SJSA1 (cell line): ENCODE data around the gene OLR1. TPM values are rescaled to one million over a fixed set of nuclear protein-coding genes. Genes with fewer than 3 reads are reported as not detected.
"Not testable (repeated sequence)": the region's sequence is repeated elsewhere in the genome, so short reads cannot be mapped to it uniquely, and the experiment has no call there.

Source experiments
- DNase-seq, 2 experiments: peaks; one replicate each; pipeline ENCODE4 v3.0.0-alpha.2; 2015 to 2020; ENCODE audit warnings: low spot score in 2 of 2, low read depth in 1 of 2
- H3K27ac ChIP-seq: fragments of 250-450 bp; sonication (Bioruptor Pico); 2 replicates; pipeline ENCODE4 v1.5.1; 2020; ENCODE audit warnings: mild to moderate bottlenecking, moderate library complexity
- H3K27me3 ChIP-seq: fragments of 250-450 bp; sonication (Bioruptor Pico); replicated peaks from 2 replicates; pipeline ENCODE4 v1.5.1; 2020; ENCODE audit warnings: mild to moderate bottlenecking, moderate library complexity
- H3K36me3 ChIP-seq: fragments of 250-450 bp; sonication (Bioruptor Pico); 2 replicates; pipeline ENCODE4 v1.5.1; 2020; ENCODE audit warnings: mild to moderate bottlenecking
- H3K4me1 ChIP-seq: fragments of 250-450 bp; sonication (Bioruptor Pico); replicated peaks from 2 replicates; pipeline ENCODE4 v1.6.1; 2021; ENCODE audit warnings: mild to moderate bottlenecking
- H3K4me3 ChIP-seq: fragments of 250-450 bp; sonication (Bioruptor Pico); 2 replicates; pipeline ENCODE4 v1.5.1; 2020; ENCODE audit warnings: mild to moderate bottlenecking
- H3K9me3 ChIP-seq: fragments of 250-450 bp; sonication (Bioruptor Pico); replicated peaks from 2 replicates; pipeline ENCODE4 v1.5.1; 2020; ENCODE audit warnings: mild to moderate bottlenecking
- total RNA-seq: library from RNA; depleted of rRNA; stranded (reverse); fragments of >200 nt; shearing (Covaris generic); gene quantifications from 2 replicates; pipeline ENCODE4 v1.2.3, GENCODE V29; 2014; rRNA removed

The OLR1 gene
- total RNA-seq, result 18.2 and 32.4 TPM in 2 replicates

- Histone ChIP-seq H3K4me1 (peaks cover 41% of the 10 kb centered on the region), H3K27ac (no peak within 1 kb of the TSS), H3K27me3 (no peaks in the 10 kb centered on the region), H3K9me3 (no peaks in the 10 kb centered on the region), H3K36me3 (no peaks in the 10 kb centered on the region), H3K4me3 (no peak within 1 kb of the TSS)
- DNase-seq, result no peak
Measured at GRCh38 chr12:10171973-10172728, at the start of gene OLR1. OLR1 (minus strand) TSS chr12:10172132; CDS start chr12:10172077, 55 bp downstream.

GRCh38 chr12:10220398-10221077, 48.6 kb upstream of the OLR1 start:
- Histone ChIP-seq H3K4me3 (no peak overlapping the region), H3K27ac (no peak overlapping the region), H3K36me3 (peaks cover 60% of the 10 kb centered on the region), H3K27me3 (no peaks in the 10 kb centered on the region), H3K9me3 (no peaks in the 10 kb centered on the region), H3K4me1 (no peaks in the 10 kb centered on the region)
- no peak for DNase-seq

- no peak for DNase-seq
- H3K27ac ChIP-seq, result no peak overlapping the region
- H3K9me3 ChIP-seq, result no peaks in the 10 kb centered on the region
- no peak overlapping the region for H3K4me3 ChIP-seq
- H3K4me1 ChIP-seq, result peaks cover 14% of the 10 kb centered on the region; the same call in 1 of the 2 replicates
- H3K36me3 ChIP-seq, result peaks cover 46% of the 10 kb centered on the region
- no peaks in the 10 kb centered on the region for H3K27me3 ChIP-seq
Measured at GRCh38 chr12:10218021-10218420, 46.1 kb upstream of the OLR1 start.

- peaks cover 27% of the 10 kb centered on the region for H3K36me3 ChIP-seq
- not testable (repeated sequence) for H3K27ac ChIP-seq, H3K4me3 ChIP-seq
Measured at GRCh38 chr12:10215946-10216345, 44.0 kb upstream of the OLR1 start.

GRCh38 chr12:10215436-10215835, 43.5 kb upstream of the OLR1 start:
- H3K4me1 ChIP-seq, result peaks cover 14% of the 10 kb centered on the region; the same call in 1 of the 2 replicates
- no peaks in the 10 kb centered on the region for H3K9me3 ChIP-seq
- H3K27me3 ChIP-seq, result no peaks in the 10 kb centered on the region
- peaks cover 22% of the 10 kb centered on the region for H3K36me3 ChIP-seq
- no peak overlapping the region for H3K4me3 ChIP-seq
- no peak overlapping the region for H3K27ac ChIP-seq
- no peak for DNase-seq

More at GRCh38 chr12:10215946-10216345, 44.0 kb upstream of the OLR1 start:
- peaks cover 14% of the 10 kb centered on the region; the same call in 1 of the 2 replicates for H3K4me1 ChIP-seq
- not testable (repeated sequence) for H3K9me3 ChIP-seq, H3K27me3 ChIP-seq, DNase-seq

- Histone ChIP-seq H3K4me1 (peaks cover 14% of the 10 kb centered on the region; the same call in 1 of the 2 replicates), H3K27me3 (no peaks in the 10 kb centered on the region), H3K27ac (peak overlapping the region; percentile 97), H3K36me3 (peaks cover 16% of the 10 kb centered on the region; the same call in 1 of the 2 replicates), H3K9me3 (no peaks in the 10 kb centered on the region), H3K4me3 (peak overlapping the region; percentile 69)
- DNase-seq, result no peak
Measured at GRCh38 chr12:10214895-10215267, 42.9 kb upstream of the OLR1 start.

- Histone ChIP-seq H3K4me3 (peak overlapping the region; percentile 69), H3K27me3 (no peaks in the 10 kb centered on the region), H3K4me1 (peaks cover 14% of the 10 kb centered on the region; the same call in 1 of the 2 replicates), H3K9me3 (no peaks in the 10 kb centered on the region), H3K36me3 (peaks cover 11% of the 10 kb centered on the region; the same call in 1 of the 2 replicates), H3K27ac (peak overlapping the region; percentile 97)
- DNase-seq, result peak in 1 of 2 experiments; percentile 58
Measured at GRCh38 chr12:10214136-10214894, 42.4 kb upstream of the OLR1 start.

- H3K27ac ChIP-seq, result peak overlapping the region; percentile 97
- peak; percentile 71 to 74 for DNase-seq
- peaks cover 14% of the 10 kb centered on the region; the same call in 1 of the 2 replicates for H3K4me1 ChIP-seq
- H3K36me3 ChIP-seq, result peaks cover 10% of the 10 kb centered on the region; the same call in 1 of the 2 replicates
- H3K27me3 ChIP-seq, result no peaks in the 10 kb centered on the region
- no peaks in the 10 kb centered on the region for H3K9me3 ChIP-seq
- peak overlapping the region; percentile 69 for H3K4me3 ChIP-seq
Measured at GRCh38 chr12:10213168-10214135, 41.5 kb upstream of the OLR1 start.

- Histone ChIP-seq H3K36me3 (peaks cover 4% of the 10 kb centered on the region; the same call in 1 of the 2 replicates), H3K9me3 (no peaks in the 10 kb centered on the region), H3K27ac (peak within 1 kb of the TSS; percentile 97), H3K4me1 (peaks cover 14% of the 10 kb centered on the region; the same call in 1 of the 2 replicates), H3K4me3 (peak within 1 kb of the TSS; percentile 69), H3K27me3 (no peaks in the 10 kb centered on the region)
- peak in 1 of 2 experiments; percentile 81 for DNase-seq
Measured at GRCh38 chr12:10212739-10213131, 40.8 kb upstream of the OLR1 start, which contains the start of gene GABARAPL1. GABARAPL1 (plus strand) TSS chr12:10212877; CDS start chr12:10213130, 253 bp downstream.

- peak overlapping the region; percentile 97 for H3K27ac ChIP-seq
Measured at GRCh38 chr12:10211940-10212738, 40.2 kb upstream of the OLR1 start.

GRCh38 chr12:10211101-10211939, 39.4 kb upstream of the OLR1 start:
- no peak for DNase-seq
- H3K36me3 ChIP-seq, result no peaks in the 10 kb centered on the region
- H3K4me1 ChIP-seq, result peaks cover 19% of the 10 kb centered on the region
- peak overlapping the region; percentile 97 for H3K27ac ChIP-seq
- no peaks in the 10 kb centered on the region for H3K27me3 ChIP-seq
- H3K9me3 ChIP-seq, result no peaks in the 10 kb centered on the region
- H3K4me3 ChIP-seq, result no peak overlapping the region

More at GRCh38 chr12:10211940-10212738, 40.2 kb upstream of the OLR1 start:
- no peaks in the 10 kb centered on the region for H3K36me3 ChIP-seq
- DNase-seq, result peak; percentile 97 to 98
- H3K4me3 ChIP-seq, result peak overlapping the region; percentile 69
- H3K4me1 ChIP-seq, result peaks cover 14% of the 10 kb centered on the region; the same call in 1 of the 2 replicates
- no peaks in the 10 kb centered on the region for H3K27me3 ChIP-seq
- no peaks in the 10 kb centered on the region for H3K9me3 ChIP-seq
